Germinal center (tissue), 1 donor: ENCODE data around the gene FFAR1.
"Not testable (repeated sequence)": the region's sequence is repeated elsewhere in the genome, so short reads cannot be mapped to it uniquely, and the experiment has no call there.

ENCODE experiments used
- DNase-seq: peaks from one replicate; pipeline ENCODE4 v3.0.0; 2012; ENCODE audit warnings: mixed read lengths, low spot score

FFAR1 gene

DNA sequence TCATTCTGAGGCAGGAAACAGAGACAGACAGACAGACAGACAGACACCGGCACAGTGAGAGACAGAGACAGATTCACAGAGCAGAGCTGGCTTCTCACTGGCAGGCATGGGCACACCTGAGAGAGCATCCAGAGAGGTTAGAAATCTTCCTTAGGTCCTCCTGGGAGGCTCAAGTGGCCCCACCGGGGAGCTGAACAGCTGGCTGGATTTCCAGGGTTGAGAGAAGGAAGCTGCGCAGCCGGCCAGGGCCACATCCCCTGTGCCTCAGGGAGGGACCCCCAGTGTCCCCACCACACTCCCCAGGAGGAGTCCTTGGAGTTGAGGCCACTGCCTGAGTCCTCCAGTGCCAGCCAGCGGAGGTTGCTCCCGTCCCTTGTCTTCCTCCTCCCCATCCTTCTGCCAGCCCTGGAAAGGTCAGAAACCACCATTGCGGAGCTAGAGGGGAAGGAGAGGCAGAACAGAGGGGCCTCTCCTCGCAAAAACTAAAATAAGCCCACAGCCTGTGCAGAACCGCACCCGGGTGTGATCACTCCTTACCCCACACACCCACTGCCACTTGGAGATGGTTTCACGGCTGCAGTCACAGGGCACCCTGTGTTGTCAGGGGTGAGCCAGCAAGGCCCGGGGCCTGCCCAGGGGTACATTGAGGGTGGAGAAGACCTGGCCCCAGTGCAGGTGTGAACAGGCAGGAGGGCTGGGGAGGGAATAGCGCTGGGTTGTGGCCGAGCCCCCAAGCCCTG lies 14.7 kb downstream of the FFAR1 start:
- DNase-seq, result no peak

DNA sequence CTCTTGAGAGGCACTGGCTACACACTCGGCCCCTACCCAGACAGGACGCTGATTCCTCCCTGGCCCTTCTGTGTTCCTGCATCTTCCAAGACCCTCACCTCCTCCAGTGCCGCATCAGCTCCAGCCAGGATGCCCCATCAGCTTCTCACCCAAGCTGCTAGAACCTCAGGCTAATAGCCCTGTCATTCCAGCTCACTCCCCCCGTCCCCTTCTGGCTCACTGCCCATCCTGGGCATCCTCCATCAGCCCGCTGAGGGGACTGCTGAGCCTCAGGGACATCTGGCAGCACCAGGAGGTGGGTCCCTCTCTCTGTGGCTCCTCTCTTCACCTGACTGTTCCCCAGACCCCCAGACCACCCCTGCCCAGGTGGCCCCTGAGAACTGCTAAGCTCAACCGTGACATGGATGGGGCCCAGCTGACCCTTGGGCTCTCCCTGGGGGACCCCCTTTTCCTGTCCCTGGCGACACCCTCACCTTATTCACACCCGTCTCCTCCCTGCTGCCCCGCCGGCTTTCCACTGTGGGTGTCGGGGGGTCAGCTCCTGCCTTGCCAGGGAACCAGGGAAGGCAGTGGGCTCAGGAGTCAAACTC lies 15.4 kb downstream of the FFAR1 start:
- DNase-seq, result no peak

DNA sequence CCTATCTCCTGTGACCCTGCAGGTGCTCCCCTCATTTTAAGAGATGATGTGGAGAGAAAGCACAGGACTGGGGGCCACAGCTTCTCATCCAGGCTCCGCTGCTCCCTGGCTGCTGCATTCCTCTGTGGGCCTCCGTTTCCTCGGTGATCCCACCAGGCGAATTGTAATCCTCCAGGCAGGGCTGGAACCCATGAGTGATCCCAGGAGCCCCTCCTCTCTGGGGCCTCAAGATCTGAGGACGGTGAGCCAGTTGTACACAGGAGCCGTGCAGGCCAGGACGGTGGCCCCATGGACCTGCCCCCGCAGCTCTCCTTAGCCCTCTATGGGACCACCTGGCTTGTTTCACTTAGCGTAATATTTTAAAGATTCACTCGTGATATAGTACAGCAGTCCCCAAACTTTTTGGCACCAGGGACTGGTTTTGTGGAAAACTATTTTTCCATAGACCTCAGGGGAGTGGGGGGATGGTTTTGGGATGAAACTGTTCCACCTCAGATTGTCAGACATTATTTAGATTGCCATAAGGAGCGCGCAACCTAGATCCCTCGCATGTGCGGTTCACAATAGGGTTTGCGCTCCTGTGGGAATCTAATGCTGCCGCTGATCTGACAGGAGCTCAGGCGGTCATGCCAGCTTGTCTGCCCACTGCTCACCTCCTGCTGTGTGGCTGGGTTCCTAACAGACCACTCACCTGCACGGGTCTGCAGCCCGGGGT lies 16.2 kb downstream of the FFAR1 start:
- no peak for DNase-seq

DNA sequence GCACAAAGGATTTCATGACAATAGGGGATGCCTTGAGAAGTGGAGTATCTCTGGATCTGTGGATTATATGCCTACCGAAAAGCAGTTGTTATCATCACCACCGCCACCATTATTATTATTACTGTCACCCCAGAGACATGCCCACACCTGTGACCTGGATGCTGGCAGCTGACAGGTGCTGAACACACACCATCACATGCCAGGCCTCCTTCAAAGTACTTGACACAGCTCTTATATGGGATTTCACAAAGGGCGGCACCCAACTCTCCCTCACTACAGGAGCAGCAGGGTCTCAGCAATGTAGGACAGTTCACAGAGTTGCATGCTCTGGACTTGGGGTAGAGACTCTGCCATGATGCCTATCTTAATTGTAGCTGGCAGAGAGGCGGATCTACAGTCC lies 17.6 kb downstream of the FFAR1 start:
- DNase-seq, result no peak

DNA sequence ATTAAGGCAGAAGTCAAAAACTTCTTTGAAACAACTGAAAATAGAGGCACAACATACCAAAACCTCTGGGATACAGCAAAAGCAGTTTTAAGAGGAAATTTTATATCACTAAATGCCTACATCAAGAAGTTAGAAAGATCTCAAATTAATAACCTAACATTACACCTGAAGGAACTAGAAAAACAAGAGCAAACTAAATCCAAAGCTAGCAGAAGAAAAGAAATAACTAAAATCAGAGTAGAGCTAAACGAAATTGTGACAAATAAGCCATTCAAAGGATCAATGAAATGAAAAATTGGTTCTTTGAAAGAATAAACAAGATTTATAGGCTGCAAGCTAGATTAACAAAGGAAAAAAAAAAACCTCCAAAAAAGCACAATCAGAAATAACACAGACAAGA lies 20.7 kb downstream of the FFAR1 start:
- DNase-seq, result no peak

DNA sequence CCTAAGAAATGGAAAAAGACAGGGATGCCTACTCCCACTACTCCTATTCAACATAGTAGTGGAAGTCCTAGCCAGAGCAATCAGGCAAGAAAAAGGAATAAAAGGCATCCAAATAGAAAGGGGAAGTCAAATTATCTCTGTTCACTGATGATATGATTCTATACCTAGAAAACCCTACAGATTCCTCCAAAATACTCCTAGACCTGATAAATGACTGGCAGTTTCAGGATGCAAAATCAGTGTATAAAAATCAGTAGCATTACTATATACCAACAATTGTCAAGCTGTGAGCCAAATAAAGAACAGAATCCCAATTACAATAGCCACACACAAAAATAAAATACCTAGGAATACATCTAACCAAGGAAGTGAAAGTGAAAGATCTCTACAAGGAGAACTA lies 21.8 kb downstream of the FFAR1 start:
- DNase-seq, result no peak

DNA sequence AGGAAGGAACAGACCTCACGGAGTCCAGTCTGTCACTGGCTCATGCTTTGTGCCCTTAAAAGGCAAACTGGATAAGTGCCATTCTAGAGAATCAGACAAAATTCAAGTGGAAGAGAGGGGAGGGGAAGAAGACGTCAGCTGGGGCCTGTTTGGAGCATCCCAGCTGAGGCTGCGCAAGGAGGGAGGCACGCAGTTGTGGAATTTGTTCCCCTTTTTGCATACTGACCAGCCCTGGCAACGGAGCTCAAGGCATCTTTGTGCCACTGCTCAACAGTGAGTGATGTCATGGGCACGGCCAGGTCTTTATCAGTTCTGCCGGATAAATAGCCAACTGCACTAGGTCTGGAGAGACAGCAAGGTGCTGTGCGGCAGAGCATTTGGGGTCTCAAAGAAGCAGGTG lies 23.0 kb downstream of the FFAR1 start, which contains the start of gene GPR42:
GPR42 (plus strand) TSS at position 347 of the 400 bp plus-strand sequence. CDS start 292 bp downstream, outside the sequence.
- DNase-seq, result no peak

DNA sequence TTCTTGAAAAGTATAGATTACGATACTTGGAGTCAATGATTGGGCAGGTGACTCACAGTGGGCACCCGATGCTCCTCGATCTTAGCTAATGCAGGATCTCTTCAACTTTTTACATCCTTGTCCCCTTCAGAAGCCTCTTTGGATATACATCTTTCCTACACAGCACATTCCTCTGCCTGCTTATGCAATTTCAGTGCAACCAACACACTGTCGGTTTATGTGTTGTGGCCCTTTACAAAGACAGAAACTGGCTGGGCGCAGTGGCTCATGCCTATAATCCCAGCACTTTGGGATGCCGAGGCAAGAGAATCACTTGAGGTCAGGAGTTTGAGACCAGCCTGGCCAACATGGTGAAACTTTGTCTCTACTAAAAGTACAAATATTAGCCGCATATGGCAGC lies 25.8 kb downstream of the FFAR1 start:
- DNase-seq, result no peak

DNA sequence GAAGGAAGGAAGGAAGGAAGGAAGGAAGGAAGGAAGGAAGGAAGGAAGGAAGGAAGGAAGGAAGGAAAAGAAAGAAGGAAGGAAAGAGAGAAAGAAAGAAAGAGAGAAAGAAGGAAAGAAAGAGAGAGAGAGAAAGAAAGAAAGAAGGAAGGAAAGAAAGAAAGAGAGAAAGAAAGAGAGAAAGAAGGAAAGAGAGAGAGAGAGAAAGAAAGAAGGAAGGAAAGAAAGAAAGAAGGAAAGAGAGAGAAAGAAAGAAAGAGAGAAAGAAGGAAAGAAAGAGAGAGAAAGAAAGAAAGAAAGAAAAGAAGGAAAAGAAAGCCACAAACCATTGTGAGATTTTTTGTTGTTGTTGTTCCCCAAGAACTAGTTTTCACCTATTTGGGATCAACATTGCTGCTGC lies 26.3 kb downstream of the FFAR1 start:
- DNase-seq, result not testable (repeated sequence)

DNA sequence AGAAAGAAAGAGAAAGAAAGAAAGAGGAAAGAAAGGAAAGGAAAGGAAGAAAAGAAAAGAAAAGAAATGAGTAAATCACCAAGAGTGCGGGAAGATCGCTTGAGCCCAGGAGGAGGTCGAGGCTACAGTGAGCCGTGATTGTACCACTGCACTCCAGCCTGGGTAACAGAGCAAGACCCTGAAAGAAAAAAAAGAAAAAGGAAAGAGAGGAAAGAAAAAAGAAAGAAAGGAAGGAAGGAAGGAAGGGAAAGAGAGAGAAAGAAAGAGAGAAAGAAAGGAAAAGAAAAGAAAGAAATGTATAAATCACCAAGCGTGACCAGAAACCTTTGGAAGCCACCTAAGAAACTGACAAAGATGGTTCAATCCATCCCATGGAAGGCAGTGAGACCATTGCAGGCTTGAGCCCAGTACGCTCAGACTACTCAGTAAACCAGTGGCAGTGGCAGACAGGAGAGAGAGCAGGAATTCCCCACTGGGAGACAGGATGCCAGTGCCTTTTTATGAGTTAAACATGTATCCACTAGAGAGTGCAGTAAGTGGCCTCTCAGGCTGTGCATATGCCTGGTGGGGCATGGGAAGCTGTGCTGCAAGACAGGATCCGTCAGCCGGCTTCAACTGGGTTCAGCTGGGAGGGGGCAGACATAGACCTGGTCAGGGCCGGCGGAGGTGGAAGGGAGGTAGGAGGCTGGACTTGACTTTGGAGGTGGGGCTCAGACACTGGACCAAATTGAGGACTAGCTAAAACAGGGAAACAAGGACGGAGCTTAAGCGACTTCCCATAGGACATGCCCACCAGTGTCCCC lies 28.0 kb downstream of the FFAR1 start:
- DNase-seq, result no peak

DNA sequence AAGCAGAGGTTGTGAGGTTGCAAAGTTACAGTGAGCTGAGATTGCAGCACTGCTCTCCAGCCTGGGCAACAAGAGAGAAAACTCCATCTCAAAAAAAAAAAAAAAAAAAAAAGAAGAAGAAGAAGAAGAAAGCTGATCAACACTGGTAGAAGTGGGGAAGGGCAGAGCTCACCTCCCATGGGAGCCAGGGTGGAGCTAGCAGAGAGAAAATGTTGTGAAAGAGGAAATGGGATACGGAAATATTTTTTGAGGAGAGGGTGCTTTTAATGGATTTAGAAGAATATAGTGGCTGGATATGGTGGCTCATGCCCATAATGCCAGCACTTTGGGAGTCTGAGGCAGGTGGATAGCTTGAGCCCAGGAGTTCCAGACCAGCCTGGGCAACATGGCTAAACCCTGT lies 30.0 kb downstream of the FFAR1 start:
- DNase-seq, result no peak

DNA sequence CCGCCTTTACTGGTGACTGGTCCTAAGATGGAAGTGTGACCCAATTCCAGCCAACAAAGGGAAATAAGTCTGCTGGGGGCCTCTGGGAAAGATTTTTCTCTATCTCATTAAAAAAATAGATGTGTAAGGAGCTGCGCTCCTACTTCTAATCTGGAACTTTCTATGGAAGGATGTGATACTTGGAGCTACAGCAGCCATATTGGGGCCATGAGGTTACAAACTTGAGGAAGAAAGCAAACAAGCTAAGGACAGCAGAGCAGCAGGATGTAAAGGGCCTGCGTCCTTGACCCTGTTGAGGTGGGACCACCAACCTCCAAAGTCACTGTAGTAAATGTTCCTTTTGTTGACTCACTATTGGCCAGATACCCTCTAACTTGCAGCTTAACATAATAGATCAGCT lies 30.7 kb downstream of the FFAR1 start:
- DNase-seq, result no peak

DNA sequence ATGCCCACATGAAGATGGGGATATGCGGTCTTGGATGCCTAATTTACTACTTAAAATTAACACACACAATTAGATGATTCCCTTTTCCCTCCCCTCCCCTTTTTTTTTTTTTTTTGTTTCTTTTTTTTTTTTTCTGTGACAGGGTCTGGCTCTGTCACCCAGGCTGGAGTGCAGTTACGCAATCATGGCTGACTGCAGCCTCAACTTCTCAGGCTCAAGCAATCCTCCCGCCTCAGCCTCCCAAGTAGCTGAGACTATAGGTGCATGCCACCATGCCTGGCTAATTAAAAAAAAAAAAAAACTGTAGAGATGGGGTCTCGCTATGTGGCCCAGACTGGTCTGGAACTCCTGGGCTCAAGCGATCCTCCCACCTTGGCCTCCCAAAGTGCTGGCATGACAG lies 31.8 kb downstream of the FFAR1 start:
- DNase-seq, result not testable (repeated sequence)

DNA sequence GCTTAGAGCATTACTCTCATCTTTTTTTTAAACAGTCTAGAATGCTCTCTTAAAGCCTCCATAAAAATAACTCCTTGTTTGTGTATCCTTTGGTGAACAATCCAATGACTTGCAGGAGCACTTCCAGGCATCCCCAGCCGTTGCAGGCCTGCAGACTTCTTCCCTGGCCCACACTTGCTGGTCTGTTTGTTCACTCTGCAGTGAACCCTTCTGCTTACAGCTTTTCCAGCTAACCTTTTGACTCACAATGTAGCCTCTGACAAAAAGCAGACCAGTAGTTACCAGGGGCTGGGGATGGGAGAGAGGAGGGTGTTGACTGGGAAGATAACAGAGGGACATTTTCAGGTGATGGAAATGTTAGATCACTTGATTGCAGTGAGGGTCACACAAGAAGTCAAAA lies 32.3 kb downstream of the FFAR1 start:
- DNase-seq, result no peak

DNA sequence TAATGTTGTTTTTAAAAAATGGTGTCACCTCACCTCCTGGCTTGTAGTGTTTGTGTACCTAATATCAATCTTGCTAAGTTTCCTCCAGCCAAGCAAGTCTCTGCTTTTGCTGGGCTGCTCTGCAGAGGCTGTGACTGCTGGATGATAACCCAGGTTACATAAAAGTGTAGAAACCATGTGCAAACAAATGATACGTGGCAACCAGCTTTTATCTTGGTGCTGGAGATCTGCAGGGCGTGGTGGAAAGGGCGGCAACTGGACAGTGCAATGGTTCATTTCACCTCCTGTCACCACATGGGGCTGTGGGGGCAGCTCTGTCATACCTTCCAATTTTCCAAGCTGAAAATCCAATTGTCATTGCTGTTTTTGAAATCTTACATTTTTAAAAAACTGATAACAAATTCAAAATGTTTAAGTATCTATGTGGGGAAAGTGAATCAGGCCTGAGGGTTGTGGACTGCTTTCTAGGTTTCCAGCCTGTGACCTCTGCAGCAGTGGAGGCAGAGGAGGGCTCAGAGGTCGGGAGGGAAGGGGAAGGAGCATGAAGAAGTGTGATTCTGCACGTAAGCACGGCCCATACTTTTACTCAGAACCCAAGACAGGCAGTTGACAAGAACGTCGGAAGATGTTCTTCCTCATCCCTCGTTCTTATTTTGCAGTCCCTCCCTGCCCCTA lies 32.9 kb downstream of the FFAR1 start:
- no peak for DNase-seq

DNA sequence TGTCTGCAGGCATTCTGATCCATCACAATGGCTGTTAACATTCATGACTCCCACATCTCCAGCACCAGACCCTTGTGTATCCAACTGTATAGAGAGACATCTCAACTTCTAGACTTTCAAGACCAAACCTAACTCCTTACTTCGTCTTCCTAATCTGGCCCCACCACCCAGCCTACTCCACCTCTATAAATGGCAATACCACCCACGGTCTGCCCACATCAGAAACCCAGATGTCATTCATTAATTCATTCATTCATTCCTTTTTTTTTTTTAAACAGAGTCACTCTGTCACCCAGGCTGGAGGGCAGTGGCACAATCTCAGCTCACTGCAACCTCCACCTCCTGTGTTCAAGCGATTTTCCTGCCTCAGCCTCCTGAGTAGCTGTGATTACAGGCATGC lies 33.6 kb downstream of the FFAR1 start:
- no peak for DNase-seq

DNA sequence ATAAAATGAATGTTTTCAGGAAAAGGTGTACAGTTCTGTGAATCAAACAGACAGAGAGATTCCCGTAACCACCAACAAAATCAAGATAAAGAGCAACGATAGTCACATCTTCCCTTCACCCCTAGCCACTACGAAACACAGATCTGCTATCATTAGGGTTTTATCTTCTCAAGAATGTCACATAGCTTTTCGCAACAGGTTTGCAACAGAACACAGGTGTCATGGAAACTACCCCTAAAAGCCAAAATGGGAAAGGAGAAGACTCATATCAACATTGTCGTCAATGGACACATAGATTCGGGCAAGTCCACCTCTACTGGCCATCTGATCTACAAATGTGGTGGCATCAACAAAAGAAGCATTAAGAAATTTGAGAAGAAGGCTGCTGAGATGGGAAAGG lies 34.2 kb downstream of the FFAR1 start:
- DNase-seq, result no peak

DNA sequence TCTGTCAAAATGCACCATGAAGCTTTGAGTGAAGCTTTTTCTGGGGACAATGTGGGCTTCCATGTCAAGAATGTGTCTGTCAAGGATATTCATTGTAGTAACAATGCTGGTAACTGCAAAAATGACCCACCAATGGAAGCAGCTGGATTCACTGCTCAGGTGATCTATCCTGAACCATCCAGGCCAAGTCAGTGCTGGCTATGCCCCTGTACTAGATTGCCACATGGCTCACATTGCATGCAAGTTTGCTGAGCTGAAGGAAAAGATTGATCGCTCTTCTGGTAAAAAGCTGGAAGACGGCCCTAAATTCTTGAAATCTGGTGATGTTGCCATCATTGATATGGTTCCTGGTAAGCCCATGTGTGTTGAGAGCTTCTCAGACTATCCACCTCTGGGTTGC lies 35.8 kb downstream of the FFAR1 start:
- DNase-seq, result no peak

DNA sequence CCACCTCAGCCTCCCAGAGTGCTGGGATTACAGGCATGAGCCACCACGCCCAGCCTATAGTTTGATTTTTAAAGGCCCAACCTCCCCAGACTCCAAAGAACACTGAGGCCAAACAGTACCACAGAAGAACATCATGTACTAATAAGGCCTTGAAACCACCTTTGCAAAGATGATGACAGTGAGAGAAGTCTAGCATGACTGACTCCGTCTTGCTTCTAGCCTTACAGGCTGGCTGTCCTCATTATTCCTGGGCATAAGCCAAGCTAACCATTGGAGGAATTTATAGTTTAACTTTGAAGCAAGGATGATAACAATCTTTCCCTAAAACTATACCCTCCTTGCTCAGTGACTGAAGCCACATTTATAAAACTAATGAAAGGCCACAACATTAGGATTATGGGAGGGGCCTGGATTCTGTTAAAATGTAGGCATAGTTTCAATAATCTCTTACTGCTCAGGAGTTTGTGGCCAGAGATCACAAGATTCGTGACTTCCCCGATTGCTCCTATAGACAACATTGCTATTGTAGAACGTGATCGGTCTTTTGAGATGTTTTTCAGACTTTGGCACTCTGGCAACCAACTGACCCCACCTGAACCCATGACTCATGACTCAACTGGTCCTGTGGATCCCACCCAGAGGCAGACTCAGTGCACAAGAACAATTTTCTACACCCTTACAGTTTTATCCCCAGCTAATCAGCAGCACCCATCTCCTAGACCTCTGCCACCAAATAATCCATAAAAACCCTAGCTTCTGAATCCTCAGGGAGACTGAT lies 40.8 kb downstream of the FFAR1 start:
- DNase-seq, result no peak

DNA sequence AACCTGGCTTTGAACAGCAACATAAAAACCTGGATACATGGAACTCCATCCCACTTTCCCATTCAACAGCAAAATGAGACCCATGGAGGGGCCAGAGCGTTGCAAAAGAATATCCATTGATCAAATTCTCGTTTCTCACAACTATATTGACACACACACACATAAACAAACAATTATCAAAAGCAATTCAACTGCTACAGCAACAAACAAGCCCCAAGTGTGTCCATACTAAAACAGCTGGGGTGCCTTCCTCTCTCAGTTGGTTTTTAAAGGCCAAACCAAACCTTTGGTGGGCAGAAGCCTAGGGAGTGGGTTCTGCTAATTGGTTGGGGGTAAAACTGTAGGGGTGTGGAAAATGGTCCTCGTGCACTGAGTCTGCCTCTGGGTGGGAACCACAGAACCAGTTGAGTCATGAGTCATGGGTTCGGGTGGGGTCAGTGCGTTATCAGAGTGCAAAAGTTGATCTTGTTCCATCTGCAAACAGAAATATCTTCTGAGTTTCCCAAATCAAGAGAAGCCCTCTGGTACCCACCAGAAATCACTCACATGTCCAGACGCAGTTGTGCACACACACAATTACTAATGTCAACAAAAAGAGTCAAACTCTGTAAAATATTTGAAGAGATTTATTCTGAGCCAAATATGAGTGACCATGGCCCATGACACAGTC lies 41.6 kb downstream of the FFAR1 start:
- no peak for DNase-seq
